ENCODE results near the gene PCDHGA5. TPM values are rescaled to one million over a fixed set of nuclear protein-coding genes. Genes with fewer than 3 reads are reported as not detected.

PCDHGA5 gene
- polyA plus RNA-seq, 1 donor (not counting 4 experiments of a cell fraction or from before 2014, with no cell fraction given), result 0.01 TPM

DNA sequence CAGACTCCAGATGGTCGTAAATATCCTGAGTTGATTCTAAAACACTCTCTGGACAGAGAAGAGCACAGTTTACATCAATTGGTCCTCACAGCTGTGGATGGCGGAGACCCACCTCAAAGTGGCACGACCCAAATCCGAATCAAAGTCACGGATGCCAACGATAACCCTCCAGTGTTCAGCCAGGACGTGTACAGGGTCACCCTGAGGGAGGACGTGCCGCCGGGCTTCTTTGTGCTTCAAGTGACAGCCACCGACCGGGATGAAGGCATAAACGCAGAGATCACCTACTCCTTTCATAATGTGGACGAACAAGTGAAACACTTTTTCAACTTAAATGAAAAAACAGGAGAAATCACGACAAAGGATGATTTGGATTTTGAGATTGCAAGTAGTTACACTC, 3.3 kb upstream of the PCDHGA5 start:
- H3K79me2 ChIP-seq (ENCODE audit: control insufficient read depth, insufficient read depth, low read length), result no peaks in the 10 kb centered on the region
- no peak overlapping the region for H3K9ac ChIP-seq (ENCODE audit: control insufficient read depth, extremely low read depth, insufficient read depth, low read length)
- H2AFZ ChIP-seq (ENCODE audit: control insufficient read depth, low read length), result no peak overlapping the region
- no peak for DNase-seq (ENCODE audit: low read depth, low spot score)
- H3K27ac ChIP-seq (ENCODE audit: control insufficient read depth, insufficient read depth, low read length), result no peak overlapping the region
- FAIRE-seq, result no peak
- no peaks in the 10 kb centered on the region for H4K20me1 ChIP-seq (ENCODE audit: control insufficient read depth, extremely low read depth, insufficient read depth, low read length)
- H3K27me3 ChIP-seq (ENCODE audit: control insufficient read depth, extremely low read depth, insufficient read depth, low read length), result peaks cover 41% of the 10 kb centered on the region
- H3K4me1 ChIP-seq (ENCODE audit: control insufficient read depth, extremely low read depth, insufficient read depth, low read length), result no peaks in the 10 kb centered on the region
- no peaks in the 10 kb centered on the region for H3K9me1 ChIP-seq (ENCODE audit: control insufficient read depth, extremely low read depth, insufficient read depth, low read length)
- no peak overlapping the region for H3K4me2 ChIP-seq (ENCODE audit: control insufficient read depth, extremely low read depth, insufficient read depth, low read depth, low read length)
- TF ChIP-seq, protein P1, sequence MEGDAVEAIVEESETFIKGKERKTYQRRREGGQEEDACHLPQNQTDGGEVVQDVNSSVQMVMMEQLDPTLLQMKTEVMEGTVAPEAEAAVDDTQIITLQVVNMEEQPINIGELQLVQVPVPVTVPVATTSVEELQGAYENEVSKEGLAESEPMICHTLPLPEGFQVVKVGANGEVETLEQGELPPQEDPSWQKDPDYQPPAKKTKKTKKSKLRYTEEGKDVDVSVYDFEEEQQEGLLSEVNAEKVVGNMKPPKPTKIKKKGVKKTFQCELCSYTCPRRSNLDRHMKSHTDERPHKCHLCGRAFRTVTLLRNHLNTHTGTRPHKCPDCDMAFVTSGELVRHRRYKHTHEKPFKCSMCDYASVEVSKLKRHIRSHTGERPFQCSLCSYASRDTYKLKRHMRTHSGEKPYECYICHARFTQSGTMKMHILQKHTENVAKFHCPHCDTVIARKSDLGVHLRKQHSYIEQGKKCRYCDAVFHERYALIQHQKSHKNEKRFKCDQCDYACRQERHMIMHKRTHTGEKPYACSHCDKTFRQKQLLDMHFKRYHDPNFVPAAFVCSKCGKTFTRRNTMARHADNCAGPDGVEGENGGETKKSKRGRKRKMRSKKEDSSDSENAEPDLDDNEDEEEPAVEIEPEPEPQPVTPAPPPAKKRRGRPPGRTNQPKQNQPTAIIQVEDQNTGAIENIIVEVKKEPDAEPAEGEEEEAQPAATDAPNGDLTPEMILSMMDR (optimal IDR thresholded peaks at IDR 0.05 in 1 of 3, IDR thresholded peaks at IDR 0.05 in 1 of 3, conservative IDR thresholded peaks at IDR 0.05 in 1 of 3; ENCODE audit: extremely low read depth in 1 of 3, insufficient read depth in 2 of 3, low read length in 3 of 3), result no peak
- no peak for TF ChIP-seq EZH2 (IDR thresholded peaks at IDR 0.05; ENCODE audit: low read length)
- peaks cover 22% of the 10 kb centered on the region for H3K9me3 ChIP-seq (ENCODE audit: control insufficient read depth, low read depth, low read length)
- H3K4me3 ChIP-seq (ENCODE audit: control insufficient read depth in 2 of 3, extremely low read depth in 1 of 3, insufficient read depth in 2 of 3, low read depth in 1 of 3, low read length in 3 of 3), result no peak overlapping the region
- dilution Hi-C loops (cut with MboI; ENCODE audit: extremely low pct_ligation_motif_present, low sequenced_read_pairs), result no loop called here
- H3K36me3 ChIP-seq (ENCODE audit: control insufficient read depth in 2 of 2, extremely low read depth in 1 of 2, insufficient read depth in 2 of 2, low read length in 2 of 2), result no peaks in the 10 kb centered on the region

DNA sequence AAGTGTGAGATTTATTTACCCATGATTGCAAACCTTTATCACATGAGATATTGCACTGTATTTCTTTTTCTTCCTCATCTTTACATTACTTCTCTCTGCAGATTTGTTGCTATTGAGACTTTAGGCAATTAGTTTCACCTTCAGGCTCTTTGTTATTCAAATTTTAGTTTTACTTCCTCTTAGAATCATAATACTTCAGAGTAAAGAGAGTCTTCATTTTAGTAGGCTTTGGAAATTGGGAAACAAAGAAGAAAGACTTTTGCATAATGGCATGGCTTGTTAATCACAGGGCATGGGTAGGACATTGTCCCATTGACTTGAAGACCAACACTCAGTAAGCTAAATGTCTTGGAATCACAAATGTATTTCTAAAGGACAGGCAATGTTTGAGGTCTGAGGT, 1.2 kb upstream of the PCDHGA5 start:
- no peak overlapping the region for H2AFZ ChIP-seq (ENCODE audit: control insufficient read depth, low read length)
- dilution Hi-C loops (cut with MboI; ENCODE audit: extremely low pct_ligation_motif_present, low sequenced_read_pairs), result no loop called here
- TF ChIP-seq, protein P1 (optimal IDR thresholded peaks at IDR 0.05 in 1 of 3, IDR thresholded peaks at IDR 0.05 in 1 of 3, conservative IDR thresholded peaks at IDR 0.05 in 1 of 3; ENCODE audit: extremely low read depth in 1 of 3, insufficient read depth in 2 of 3, low read length in 3 of 3), result no peak
- TF ChIP-seq EZH2 (IDR thresholded peaks at IDR 0.05; ENCODE audit: low read length), result no peak
- H3K27me3 ChIP-seq (ENCODE audit: control insufficient read depth, extremely low read depth, insufficient read depth, low read length), result peaks cover 40% of the 10 kb centered on the region
- H3K4me1 ChIP-seq (ENCODE audit: control insufficient read depth, extremely low read depth, insufficient read depth, low read length), result no peaks in the 10 kb centered on the region
- H3K27ac ChIP-seq (ENCODE audit: control insufficient read depth, insufficient read depth, low read length), result no peak overlapping the region
- H3K9me1 ChIP-seq (ENCODE audit: control insufficient read depth, extremely low read depth, insufficient read depth, low read length), result no peaks in the 10 kb centered on the region
- H3K4me2 ChIP-seq (ENCODE audit: control insufficient read depth, extremely low read depth, insufficient read depth, low read depth, low read length), result no peak overlapping the region
- FAIRE-seq (no peak), DNase-seq (ENCODE audit: low read depth, low spot score) (no peak)
- no peak overlapping the region for H3K4me3 ChIP-seq (ENCODE audit: control insufficient read depth in 2 of 3, extremely low read depth in 1 of 3, insufficient read depth in 2 of 3, low read depth in 1 of 3, low read length in 3 of 3)
- H4K20me1 ChIP-seq (ENCODE audit: control insufficient read depth, extremely low read depth, insufficient read depth, low read length), result no peaks in the 10 kb centered on the region
- no peaks in the 10 kb centered on the region for H3K36me3 ChIP-seq (ENCODE audit: control insufficient read depth in 2 of 2, extremely low read depth in 1 of 2, insufficient read depth in 2 of 2, low read length in 2 of 2)
- no peak overlapping the region for H3K9ac ChIP-seq (ENCODE audit: control insufficient read depth, extremely low read depth, insufficient read depth, low read length)
- no peaks in the 10 kb centered on the region for H3K79me2 ChIP-seq (ENCODE audit: control insufficient read depth, insufficient read depth, low read length)
- peaks cover 24% of the 10 kb centered on the region for H3K9me3 ChIP-seq (ENCODE audit: control insufficient read depth, low read depth, low read length)

All from keratinocyte (primary cell).